HG02981 (cell line): ENCODE results near the gene OCSTAMP.

Experiments used
- ATAC-seq: cut with Tn5 transposase; IDR thresholded peaks from one replicate; pipeline ENCODE4 v1.9.1; 2021; ENCODE audit warnings: mild to moderate bottlenecking, moderate library complexity; ENCODE audit not compliant: unreplicated experiment

OCSTAMP gene

GRCh38 chr20:46573788-46574584 lies 23.5 kb upstream of the OCSTAMP start:
- ATAC-seq = no peak

GRCh38 chr20:46573234-46573633 lies 22.8 kb upstream of the OCSTAMP start:
- no peak for ATAC-seq

GRCh38 chr20:46572790-46573189 lies 22.3 kb upstream of the OCSTAMP start:
- ATAC-seq = no peak

- ATAC-seq = no peak
Measured at GRCh38 chr20:46572153-46572552, 21.7 kb upstream of the OCSTAMP start.

GRCh38 chr20:46571418-46571817 lies 21.0 kb upstream of the OCSTAMP start:
- no peak for ATAC-seq

- no peak for ATAC-seq
Measured at GRCh38 chr20:46570956-46571355, 20.5 kb upstream of the OCSTAMP start.

GRCh38 chr20:46569961-46570360 lies 19.5 kb upstream of the OCSTAMP start:
- no peak for ATAC-seq

- ATAC-seq = no peak
Measured at GRCh38 chr20:46568570-46569129, 18.2 kb upstream of the OCSTAMP start.

GRCh38 chr20:46566125-46566524 lies 15.7 kb upstream of the OCSTAMP start:
- no peak for ATAC-seq

GRCh38 chr20:46564241-46564957 lies 13.9 kb upstream of the OCSTAMP start:
- ATAC-seq = no peak

GRCh38 chr20:46563860-46564221 lies 13.4 kb upstream of the OCSTAMP start:
- ATAC-seq = no peak

GRCh38 chr20:46563170-46563859 lies 12.9 kb upstream of the OCSTAMP start:
- no peak for ATAC-seq

- ATAC-seq = no peak
Measured at GRCh38 chr20:46562373-46563169, 12.1 kb upstream of the OCSTAMP start.

GRCh38 chr20:46562009-46562372 lies 11.5 kb upstream of the OCSTAMP start:
- ATAC-seq = no peak

- no peak for ATAC-seq
Measured at GRCh38 chr20:46559685-46560440, 9.4 kb upstream of the OCSTAMP start.

GRCh38 chr20:46559001-46559400 lies 8.5 kb upstream of the OCSTAMP start:
- no peak for ATAC-seq

- no peak for ATAC-seq
Measured at GRCh38 chr20:46558511-46558959, 8.1 kb upstream of the OCSTAMP start.

- no peak for ATAC-seq
Measured at GRCh38 chr20:46557231-46557956, 6.9 kb upstream of the OCSTAMP start.

GRCh38 chr20:46555370-46555956 lies 5.0 kb upstream of the OCSTAMP start:
- ATAC-seq = no peak
